Endothelial cell of umbilical vein (primary cell): Measurements from ENCODE around the gene PCLO.

ENCODE experiments used
- CTCF ChIP-seq, 2 donors: IDR thresholded peaks; 1 replicate in 1 of 2; 2 replicates in 1 of 2; pipeline ENCODE4 v1.5.1; 2011; ENCODE audit warnings: low read length in 2 of 2, mild to moderate bottlenecking in 2 of 2, moderate library complexity in 2 of 2, control low read depth in 1 of 2, inconsistent platforms in 1 of 2, low read depth in 1 of 2; ENCODE audit not compliant: insufficient read depth in 1 of 2; ENCODE audit errors: extremely low read depth in 1 of 2
- EZH2 ChIP-seq: IDR thresholded peaks from 2 replicates; pipeline ENCODE4 v1.6.1; 2012; ENCODE audit warnings: borderline replicate concordance, low read depth, mild to moderate bottlenecking, moderate library complexity, low read length, inconsistent platforms; ENCODE audit not compliant: severe bottlenecking
- FOS ChIP-seq: IDR thresholded peaks from 2 replicates; pipeline ENCODE4 v1.6.1; 2011; ENCODE audit warnings: mild to moderate bottlenecking, low read length, moderate library complexity, borderline replicate concordance; ENCODE audit not compliant: insufficient read depth
- MAX ChIP-seq: IDR thresholded peaks from 2 replicates; pipeline ENCODE4 v1.6.1; 2011; ENCODE audit not compliant: insufficient read depth, insufficient read length
- POLR2A ChIP-seq: IDR thresholded peaks from 2 replicates; pipeline ENCODE4 v1.6.1; 2012; ENCODE audit warnings: low read depth, mild to moderate bottlenecking, control low read depth, low read length
- POLR2AphosphoS5 ChIP-seq: IDR thresholded peaks from 2 replicates; pipeline ENCODE4 v1.6.1; 2012; ENCODE audit warnings: low read depth, mild to moderate bottlenecking, control low read depth, low read length, moderate library complexity; ENCODE audit not compliant: insufficient read depth

DNA sequence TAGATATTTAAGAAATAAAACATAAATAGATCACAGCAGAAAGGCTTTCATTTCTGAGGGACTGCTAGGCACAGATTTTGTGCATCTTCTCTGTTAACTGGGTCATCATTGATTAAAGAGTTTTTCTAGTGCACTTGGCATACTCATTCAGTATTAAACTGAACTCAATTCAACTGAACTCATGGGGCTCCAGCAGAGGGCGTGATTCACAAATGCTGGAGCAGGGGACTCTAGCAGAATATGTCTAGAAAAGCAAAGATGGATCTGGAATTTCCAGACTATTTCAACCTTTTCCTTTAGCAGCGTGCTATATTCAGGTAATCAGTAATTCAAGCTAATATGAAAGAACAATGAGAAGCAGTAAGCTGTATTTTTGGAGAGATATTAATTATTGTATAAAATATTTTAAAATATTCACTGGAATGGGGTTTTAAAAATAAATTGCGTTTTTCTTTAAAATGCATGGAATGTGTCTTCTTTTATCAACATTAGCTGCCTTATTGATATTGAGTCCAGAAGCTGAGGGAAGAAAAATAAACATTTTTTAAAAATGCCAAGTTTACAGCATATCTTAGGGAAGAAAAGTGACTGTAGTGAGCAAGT, 422.3 kb downstream of the PCLO start:
- TF ChIP-seq CTCF (IDR thresholded peaks at IDR 0.05; ENCODE audit: extremely low read depth in 1 of 2, insufficient read depth in 1 of 2, low read depth in 1 of 2, low read length in 2 of 2), result peak; percentile 64 to 74
- TF ChIP-seq POLR2AphosphoS5, result no peak
- no peak for TF ChIP-seq EZH2
- TF ChIP-seq FOS, result no peak
- TF ChIP-seq POLR2A, result no peak
- no peak for TF ChIP-seq MAX
